HG03039 (cell line): ENCODE data around the gene RAB11FIP3.
"Not testable (repeated sequence)": the region's sequence is repeated elsewhere in the genome, so short reads cannot be mapped to it uniquely, and the experiment has no call there.

Experiments
- ATAC-seq: cut with Tn5 transposase; IDR thresholded peaks from one replicate; pipeline ENCODE4 v1.9.1; 2021; ENCODE audit warnings: mild to moderate bottlenecking, moderate library complexity; ENCODE audit not compliant: unreplicated experiment

Gene RAB11FIP3

DNA sequence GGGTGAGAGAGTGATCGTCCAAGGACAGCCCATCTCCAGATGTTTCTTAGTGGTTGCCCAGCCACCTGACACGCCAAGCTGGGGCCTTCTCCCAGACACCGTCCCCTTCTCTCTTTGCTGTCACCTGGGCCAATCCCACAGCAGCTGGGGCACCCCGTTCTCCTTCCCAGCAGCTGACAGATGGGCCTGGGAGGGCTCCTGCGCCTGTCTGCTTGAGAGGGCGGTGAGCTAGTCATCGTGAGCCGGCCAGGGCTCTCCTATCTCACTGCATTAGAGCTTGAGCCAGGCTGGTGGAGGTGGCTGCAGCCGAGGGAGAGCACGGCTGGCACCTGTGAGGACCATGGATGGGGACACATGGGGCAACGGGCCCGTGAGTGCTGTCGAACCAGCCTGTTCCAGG is 41.2 kb downstream of the RAB11FIP3 start:
- ATAC-seq: no peak

DNA sequence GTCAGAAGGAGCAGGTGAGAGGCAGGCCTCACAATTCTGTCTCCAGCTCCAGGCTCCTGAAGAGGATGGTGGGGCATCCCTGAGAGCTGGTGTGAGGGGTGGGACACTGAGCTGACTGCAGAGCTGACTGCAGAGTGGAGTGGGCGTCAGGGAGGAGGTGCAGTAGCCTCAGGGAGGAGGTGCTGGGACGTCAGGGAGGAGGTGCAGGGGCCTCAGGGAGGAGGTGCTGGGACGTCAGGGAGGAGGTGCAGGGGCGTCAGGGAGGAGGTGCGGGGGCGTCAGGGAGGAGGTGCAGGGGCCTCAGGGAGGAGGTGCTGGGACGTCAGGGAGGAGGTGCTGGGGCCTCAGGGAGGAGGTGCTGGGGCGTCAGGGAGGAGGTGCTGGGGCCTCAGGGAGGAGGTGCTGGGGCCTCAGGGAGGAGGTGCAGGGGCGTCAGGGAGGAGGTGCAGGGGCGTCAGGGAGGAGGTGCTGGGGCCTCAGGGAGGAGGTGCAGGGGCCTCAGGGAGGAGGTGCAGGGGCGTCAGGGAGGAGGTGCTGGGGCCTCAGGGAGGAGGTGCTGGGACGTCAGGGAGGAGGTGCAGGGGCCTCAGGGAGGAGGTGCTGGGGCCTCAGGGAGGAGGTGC is 41.9 kb downstream of the RAB11FIP3 start:
- ATAC-seq: not testable (repeated sequence)

DNA sequence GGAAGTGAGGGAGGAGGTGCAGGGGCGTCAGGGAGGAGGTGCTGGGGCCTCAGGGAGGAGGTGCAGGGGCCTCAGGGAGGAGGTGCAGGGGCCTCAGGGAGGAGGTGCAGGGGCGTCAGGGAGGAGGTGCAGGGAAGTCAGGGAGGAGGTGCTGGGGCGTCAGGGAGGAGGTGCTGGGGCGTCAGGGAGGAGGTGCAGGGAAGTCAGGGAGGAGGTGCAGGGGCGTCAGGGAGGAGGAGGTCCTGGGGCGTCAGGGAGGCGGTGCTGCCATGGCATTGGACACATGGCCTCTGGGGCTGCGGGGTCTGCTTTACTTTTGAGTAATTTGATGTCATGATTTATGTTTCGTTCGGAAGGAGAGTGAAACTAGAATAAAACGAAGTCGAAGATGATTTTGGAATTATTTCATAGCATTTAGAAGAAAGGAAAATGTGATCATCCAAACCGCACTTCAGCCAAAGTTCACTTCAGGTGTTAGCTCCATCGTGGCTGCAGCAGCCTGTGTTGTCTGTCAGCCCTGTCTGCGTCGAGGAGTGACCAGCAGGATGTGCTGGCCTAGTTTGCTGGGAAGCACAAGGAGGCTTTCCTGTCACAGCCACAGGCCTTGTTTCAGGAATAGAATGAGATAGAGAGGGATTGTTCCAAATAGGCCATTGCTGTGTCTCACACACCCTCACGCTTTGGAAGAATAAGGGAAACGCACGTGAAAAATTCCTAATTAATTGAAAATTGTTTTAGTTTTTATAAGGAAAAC is 42.8 kb downstream of the RAB11FIP3 start:
- ATAC-seq: no peak

DNA sequence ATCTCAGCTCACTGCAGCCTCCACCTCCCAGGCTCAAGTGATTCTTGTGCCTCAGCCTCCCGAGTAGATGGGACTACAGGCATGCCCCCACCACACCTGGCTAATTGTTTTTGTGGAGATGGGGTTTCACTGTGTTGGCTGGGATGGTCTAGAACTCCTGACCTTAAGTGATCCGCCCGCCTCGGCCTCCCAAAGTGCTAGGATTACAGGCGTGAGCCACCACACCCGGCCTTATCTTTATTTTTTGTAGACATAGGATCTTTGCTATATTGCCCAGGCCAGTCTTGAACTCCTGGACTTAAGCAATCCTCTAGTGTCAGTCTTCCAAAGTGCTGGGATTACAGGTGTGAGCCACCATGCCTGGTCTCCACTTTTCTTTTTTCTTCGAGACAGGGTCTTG is 44.0 kb downstream of the RAB11FIP3 start:
- ATAC-seq: not testable (repeated sequence)

DNA sequence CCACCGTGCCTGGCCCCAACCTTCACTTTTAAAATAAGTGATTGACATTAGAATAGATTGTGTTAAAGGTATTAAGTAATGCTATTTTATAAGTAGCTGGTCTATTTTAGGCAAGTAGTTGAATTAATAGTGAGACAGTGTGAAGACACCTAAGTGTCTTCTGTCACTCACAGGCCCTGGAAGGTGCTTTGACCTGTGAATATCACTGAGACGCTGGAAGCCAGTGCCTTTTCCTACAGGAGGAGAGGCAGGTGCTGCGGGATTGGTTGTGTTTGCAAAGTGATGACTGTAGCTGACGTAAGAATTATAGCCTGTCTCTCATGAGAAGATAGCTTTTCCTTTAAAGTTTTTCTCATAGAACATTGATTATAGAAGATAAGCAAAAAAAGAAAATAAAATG is 45.0 kb downstream of the RAB11FIP3 start:
- ATAC-seq: no peak

DNA sequence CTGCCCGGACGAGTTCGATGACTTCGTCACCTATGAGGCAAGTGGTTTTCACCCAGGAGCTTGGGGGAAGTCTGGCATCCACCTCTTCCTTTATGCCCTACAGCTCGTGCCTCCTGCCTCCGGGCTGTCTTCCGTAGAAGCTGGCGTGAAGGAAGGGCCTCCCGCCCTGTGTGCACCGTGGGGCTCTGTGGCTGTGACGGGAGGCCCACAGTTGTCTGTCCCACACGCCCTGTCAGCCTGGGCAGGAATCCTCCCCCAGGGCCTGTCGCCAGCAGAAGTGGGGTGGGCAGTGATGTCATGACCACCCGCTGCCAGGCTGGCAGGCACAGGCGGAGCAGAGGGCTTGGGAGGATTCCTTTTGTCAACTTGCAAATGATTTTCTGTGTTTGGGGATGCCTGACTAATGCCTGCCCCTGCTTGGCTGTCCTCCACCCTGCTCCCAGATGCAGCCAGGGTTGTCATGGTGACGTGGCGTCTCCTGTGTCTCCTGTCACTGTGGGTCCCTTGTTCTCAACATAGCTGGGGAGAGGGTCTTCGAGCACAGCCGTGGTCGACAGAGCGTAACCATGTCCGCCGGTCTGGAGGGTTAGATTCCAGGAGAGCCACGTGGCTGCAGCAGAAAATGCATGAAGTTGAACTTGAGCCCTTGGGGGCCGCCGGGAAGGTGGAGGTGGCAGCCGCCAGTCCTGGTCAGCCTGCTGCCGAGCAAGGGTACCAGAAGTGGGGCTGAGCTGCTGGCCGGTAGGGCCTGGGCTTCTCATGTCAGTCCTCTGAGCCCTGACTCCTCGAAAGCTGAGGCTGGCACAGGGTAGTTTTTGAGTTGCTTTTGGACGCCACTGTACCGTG is 46.1 kb downstream of the RAB11FIP3 start:
- ATAC-seq: no peak

DNA sequence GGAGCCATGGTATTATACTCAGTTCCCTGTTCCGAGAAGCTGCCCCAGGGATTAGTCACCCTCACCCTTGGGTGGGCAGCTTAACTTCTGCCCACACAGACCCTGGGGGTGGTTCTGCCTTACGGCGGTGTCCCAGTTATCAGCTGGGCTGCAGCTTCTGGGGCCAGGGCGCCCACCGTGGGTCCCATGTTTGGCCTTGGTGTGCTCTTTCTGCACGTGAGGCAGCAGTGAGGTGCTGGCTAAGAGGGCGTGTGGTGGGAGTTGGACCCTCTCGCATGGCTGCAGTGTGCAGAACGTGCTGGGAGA is 46.7 kb downstream of the RAB11FIP3 start:
- ATAC-seq: no peak

DNA sequence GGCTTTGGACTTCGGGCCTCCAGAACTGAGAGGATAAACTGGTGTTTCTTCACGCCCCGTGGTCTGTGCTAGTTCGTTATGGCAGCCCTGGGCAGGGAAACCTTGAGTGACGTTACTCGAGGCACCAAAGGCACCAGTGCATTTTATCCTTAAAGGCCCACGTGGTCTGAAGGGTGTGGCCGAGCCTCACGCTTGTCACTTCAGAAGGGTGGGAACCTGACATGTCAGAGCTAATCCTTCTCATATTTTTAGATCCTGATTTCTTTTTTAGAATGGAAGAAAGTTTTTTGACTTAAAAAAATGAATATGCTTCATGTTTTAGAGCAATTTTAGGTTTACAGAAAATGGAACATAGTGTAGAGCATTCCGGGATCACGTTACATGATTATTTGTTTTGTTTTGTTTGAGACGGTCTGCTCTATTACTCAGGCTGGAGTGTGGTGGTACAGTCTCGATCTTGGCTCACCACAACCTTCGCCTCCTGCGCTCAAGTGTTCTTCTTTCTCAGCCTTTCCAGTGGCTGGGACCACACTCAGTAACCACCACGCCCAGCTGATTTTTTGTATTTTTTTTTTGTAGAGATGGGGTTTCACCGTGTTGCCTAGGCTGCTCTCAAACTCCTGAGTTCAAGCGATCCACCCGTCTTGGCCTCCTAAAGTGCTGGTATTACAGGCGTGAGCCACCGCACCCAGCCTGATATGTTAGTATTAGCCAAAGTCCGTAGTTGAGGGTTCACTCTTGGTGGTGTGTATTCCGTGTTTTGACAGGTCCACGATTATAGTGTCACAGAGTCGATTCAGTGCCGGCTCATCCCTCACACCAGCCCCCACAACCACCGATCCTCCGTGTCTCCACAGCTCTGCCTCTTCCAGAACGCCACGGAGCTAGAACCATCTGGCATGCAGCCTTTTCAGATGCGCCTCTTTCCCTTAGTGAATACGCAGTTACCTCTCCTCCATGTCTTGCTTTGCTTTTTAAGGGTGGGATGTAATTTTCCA is 47.9 kb downstream of the RAB11FIP3 start:
- ATAC-seq: no peak

DNA sequence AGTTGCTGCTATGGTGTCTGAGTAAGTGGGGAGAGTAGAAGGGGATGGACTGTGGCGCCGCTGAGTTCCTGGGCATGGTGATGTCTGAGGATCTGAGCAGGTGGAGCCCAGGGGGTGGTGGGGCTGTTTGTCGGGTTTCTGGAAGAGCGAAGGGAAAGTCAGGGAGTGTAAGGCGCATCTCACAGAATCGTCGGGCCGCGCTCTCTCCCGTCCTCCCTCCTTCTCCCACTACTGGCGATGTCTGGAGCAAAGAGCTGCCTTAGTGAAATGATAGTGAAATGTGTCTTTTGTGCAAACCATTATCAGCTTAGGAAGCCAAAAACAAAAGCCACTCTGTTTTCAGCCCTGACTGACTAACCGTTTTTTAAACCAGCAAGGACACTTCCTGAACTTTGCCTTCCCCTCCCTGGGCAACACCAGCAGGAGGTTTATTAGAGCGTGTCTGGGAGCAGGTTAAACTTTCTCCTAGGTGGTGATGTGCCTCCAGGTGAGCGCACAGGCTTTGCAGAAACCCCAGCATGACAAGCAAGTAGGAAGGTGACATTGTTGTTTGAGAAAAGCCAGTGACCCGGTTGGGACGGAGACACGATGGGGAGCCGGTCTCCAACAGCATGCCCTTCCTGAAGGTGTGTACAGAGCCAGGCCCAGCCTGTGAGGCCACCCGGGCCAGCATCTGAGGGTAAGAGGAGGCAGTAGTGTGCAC is 49.1 kb downstream of the RAB11FIP3 start:
- ATAC-seq: no peak

DNA sequence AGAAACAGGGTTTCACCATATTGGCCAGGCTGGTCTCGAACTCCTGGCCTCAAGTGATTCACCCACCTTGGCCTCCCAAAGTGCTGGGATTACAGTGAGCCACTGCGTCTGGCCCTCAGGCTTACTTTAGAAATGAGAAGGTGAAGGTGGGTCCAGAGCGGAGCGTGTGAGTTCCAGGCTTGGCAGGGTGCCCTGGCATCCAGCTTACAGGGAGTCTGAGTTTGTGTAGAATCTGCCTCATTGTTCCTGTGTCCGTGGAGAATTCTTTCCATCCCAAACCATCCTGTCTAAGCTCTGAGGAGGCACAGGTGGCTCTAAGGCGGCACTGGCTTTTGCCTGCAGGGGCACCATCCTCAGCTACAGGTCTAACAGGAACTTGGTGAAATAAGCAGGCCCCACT is 50.6 kb downstream of the RAB11FIP3 start:
- ATAC-seq: no peak

DNA sequence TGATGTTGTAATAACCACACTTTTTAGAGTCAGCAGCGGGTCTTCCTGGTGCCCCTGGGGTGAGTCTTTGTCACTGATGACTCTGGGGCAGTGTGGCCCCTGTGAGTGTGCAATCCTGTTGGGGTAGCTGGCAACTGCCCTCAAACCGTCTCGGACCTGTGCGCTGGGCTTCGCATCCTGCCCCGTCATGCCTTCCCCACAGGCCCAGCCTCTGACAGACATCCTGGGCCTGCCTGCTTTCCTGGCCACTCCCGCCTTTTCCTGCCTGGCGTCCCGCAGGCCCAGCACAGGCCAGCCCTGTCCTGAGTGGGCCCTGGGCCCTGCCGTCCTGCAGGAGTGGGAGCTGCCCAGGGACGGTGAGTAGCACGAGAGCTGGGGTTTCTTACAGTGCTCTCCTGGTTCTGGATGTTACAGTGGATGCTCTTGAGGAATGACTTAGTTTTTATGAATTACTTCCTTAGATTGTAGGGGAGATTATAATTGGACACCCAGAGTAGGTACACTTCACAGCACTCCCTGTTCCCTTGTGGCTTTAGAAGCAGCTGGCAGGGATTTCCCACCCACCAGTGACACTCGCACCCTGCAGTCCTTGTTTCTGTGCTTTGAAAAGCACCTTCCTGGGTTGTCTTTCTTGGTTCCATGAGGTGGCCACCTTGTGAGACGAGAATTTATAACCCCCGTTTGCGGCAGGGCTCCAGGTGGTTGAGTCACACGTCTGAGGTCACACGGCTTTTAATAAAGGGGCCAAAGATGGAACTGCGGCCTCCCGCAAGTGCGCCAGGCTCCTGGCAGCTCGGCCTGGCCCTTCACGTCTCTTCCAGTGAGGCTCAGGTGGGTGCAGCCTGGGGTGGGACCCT is 52.1 kb downstream of the RAB11FIP3 start:
- ATAC-seq: no peak

DNA sequence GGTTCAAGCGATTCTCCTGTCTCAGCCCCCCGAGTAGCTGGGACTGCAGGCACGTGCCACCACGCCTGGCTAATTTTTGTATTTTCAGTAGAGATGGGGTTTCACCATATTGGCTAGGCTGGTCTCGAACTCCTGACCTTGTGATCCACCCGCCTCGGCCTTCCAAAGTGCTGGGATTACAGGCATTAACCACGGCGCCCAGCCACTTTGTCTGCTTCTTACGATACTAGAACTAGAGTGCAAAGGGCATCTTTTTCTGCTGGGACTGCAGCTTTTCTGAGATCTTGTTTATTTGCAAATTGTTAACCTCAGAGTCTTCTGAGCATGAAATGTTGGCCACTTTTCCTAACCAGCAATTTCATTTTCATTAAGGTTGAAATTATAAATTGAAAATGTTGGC is 52.8 kb downstream of the RAB11FIP3 start:
- ATAC-seq: not testable (repeated sequence)

DNA sequence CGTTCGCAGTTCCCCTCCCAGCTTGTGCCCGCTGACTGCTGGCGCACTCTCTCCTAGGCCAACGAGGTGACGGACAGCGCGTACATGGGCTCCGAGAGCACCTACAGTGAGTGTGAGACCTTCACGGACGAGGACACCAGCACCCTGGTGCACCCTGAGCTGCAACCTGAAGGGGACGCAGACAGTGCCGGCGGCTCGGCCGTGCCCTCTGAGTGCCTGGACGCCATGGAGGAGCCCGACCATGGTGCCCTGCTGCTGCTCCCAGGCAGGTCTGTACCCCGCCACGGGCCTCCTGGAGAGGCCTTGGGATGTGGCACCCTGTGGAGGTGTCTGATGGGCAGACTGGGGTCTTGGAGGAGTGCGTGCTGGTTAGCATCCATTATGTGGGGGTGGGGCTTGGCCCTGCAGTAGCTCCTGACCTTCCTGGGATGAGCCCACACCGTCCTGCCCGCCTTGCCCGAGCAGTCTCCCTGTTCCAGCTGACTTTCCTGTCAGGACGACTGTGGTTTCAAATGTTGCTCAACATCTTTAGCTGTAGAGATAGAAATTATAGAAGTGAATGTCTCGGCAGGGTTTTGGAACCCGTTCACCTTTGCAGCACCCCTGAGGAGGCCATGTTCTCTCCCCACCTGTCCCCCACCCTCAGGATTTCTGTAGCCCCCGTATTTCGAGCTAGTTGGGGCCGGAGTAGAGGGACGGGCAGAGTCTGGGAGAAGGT is 57.2 kb downstream of the RAB11FIP3 start:
- ATAC-seq: no peak

DNA sequence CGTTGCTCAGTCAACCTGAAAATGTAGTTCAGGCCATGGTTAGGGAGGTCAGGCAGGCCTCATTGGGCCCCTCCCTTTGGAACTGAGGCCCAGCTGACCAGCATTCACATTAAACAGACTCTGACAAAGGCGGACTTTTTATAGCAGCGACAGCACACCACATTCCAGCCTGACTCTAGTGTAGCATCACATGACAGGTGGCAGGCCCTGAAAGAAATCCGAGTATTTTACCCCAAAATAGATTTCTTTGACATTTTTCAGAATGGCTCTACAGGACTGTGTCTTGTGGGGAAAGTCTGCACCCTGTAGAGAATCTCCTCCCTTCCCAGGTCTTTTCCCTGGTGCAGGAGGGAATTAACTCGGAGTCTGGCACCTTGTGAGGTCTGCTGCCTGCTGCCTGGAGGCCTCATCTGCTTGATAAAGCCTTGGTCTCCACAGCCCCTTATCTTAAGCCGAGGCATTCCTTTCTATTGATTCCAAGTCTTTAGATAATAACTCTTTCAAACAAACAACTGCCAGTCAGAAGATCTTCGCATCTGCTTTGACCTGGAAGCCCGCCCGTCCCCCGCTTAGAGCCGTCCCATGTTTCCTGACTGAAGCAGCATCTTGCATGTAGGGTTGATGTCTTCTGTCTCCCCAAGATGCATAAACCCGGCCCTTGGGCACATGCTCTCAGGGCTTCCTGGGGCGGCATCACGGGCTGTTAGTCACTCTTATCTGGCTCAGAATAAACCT is 58.1 kb downstream of the RAB11FIP3 start:
- ATAC-seq: no peak

DNA sequence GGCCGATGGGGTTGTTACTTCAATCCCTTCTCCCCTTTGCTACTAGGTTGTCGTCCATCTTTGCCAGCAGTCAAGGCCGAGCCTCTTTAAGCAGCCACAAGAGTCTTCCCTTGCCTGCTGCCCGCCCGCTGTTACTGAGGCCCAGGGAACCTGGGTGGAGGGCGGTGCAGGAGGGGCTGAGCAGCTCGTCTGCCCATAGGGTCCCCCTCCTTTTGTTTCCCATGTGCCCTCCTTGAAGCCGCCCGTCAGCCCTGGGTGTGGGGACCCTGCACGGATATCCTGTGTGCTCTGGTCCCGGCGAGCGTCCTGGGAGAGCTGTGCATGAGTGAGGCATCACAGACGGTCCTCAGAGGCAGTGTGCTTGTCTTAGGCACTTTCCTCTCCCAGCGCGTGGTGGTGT is 64.2 kb downstream of the RAB11FIP3 start:
- ATAC-seq: no peak

DNA sequence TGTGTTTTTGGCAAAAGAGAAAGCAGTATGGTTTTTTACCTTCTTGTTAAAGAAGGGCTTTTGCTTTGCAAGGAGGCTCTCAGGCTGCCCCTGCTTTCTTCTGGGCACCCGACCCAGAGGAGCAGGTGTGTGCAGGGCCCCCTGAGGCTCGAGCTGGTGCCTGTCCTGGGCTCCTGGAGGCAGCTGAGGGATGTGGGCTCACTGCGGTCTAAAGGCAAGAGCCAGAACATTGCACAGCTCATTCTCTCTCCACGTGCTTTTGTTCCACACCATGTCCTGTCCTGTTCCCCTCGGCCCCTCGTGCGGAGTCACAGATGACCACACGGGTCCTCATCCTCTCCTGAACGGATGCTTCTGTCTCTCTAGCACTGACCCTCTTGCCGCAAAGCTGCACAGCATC is 65.3 kb downstream of the RAB11FIP3 start:
- no peak for ATAC-seq

DNA sequence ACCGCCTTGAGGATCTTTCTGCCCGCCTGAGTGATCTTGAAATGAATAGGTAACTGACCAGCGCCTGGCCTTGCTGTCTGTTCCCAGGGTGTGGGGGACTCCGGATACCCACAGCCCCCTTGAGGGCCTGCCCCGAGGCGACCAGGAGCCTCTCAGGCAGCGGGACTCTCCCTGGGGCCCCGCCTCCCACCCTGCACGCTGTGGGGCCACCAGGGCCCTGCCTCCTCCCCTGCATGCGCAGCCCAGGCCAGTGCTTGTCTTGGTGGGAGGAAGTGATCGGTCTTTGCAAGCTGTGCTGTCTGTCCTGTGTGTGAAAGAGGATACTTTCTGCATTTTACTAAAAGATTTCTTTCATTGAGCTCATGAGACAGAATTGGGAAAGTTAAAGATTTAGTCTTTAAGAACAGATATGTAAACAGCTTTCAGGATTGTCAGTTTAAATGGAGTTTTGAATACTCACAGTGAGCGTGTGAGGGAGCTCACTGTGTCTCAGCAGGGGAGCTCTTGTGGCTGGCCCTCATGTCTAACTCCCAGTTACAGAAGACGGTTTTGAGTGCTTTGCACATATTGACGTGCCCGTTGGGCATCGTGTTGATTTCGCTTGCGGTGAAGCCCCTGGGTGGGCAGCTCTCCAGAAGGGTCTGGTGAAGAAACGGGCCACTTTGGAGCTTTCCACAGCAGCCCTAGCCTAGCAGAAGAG is 65.9 kb downstream of the RAB11FIP3 start:
- ATAC-seq: no peak
